Lower leg skin (tissue), 4 donors: Measurements from ENCODE around the gene CBX3. TPM values are rescaled to one million over a fixed set of nuclear protein-coding genes. Genes with fewer than 3 reads are reported as not detected.

Experiments used
- DNase-seq, 2 donors: peaks; one replicate each; pipeline ENCODE4 v3.0.0-alpha.2; 2019; ENCODE audit warnings: low spot score in 2 of 2
- H3K4me3 ChIP-seq: fragments of 200-600 bp; sonication (generic); 2 replicates; pipeline ENCODE4 v1.5.1; 2017; ENCODE audit warnings: mild to moderate bottlenecking, low read depth; ENCODE audit not compliant: poor library complexity, severe bottlenecking
- POLR2A ChIP-seq, 2 donors: fragments of 450-650 bp; IDR thresholded peaks; one replicate each; pipeline ENCODE4 v1.6.1; 2016 to 2017; ENCODE audit warnings: antibody characterized with exemption in 2 of 2, mild to moderate bottlenecking in 1 of 2, moderate library complexity in 1 of 2
- WGBS, 2 donors: methylation state at CpG; one replicate each; pipeline ENCODE4 v1.1.5; 2018; 5-methylcytosine and 5-hydroxymethylcytosine counted together
- intact Hi-C: fragments of 100-400 bp; cut with DNase I; formaldehyde crosslinking; loops from one replicate; pipeline ENCODE4 v1.15.0; 2023; ENCODE audit warnings: low total_unique reads
- total RNA-seq, 4 donors: library from RNA; depleted of rRNA; stranded (reverse); fragments of >200 nt; gene quantifications; one replicate each; pipeline ENCODE4 v1.1.0, GENCODE V29; 2016
- TF ChIP-seq, protein P1 (sequence below), 3 donors: fragments of 450-650 bp; IDR thresholded peaks; one replicate each; pipeline ENCODE4 v1.5.1; 2016; ENCODE audit warnings: antibody characterized with exemption in 3 of 3, mild to moderate bottlenecking in 3 of 3, moderate library complexity in 2 of 3

CBX3 gene
- total RNA-seq, 4 donors from 2014 or later, result 43.1 to 60.5 (median 51.9) TPM

DNA sequence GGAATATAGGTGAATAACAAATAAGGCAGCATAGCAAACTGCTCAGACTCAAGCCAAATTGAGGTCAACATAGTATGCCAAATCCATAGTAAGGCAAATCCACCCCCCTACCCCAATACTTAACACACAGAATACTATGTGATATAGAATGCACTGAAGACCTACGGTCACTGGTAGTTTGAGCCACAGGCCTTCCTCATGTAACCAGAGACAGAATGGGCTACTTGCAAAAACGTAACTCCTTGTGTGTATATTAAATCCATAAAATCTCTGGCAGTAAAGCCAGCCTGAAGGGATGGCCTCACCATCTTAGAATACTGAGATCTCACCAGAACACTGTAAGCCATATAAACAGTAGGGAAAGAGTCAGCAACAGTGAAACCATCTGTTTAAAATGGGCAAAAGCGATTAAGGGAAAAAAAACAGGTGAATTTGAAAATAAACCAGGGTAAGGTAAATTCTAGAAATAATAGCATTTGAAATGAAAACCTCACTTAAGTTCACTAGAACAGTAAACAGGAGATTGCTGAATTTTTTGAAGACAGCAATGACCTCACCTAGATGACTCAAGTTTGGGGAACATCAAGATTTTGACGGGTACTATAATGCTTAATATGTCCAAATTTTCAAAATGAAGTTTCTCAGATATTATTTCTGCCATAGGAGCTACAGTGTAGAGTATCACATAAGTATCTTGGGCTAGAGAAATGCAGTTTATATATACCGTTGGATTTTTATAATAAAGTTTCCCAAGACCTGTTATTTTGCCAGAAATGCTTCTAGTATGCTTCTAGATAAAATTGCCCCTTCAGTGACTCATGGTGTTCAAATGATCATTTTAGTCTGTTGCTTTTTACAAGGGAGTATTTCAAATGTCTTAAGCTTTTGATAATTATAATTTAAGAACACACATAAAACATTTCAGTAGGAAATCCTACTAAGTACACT is 14.9 kb upstream of the CBX3 start:
- no peak for TF ChIP-seq POLR2A (IDR thresholded peaks at IDR 0.05)
- TF ChIP-seq, protein P1, sequence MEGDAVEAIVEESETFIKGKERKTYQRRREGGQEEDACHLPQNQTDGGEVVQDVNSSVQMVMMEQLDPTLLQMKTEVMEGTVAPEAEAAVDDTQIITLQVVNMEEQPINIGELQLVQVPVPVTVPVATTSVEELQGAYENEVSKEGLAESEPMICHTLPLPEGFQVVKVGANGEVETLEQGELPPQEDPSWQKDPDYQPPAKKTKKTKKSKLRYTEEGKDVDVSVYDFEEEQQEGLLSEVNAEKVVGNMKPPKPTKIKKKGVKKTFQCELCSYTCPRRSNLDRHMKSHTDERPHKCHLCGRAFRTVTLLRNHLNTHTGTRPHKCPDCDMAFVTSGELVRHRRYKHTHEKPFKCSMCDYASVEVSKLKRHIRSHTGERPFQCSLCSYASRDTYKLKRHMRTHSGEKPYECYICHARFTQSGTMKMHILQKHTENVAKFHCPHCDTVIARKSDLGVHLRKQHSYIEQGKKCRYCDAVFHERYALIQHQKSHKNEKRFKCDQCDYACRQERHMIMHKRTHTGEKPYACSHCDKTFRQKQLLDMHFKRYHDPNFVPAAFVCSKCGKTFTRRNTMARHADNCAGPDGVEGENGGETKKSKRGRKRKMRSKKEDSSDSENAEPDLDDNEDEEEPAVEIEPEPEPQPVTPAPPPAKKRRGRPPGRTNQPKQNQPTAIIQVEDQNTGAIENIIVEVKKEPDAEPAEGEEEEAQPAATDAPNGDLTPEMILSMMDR (IDR thresholded peaks at IDR 0.05), result no peak
- DNase-seq, result no peak
- 79 to 82% methylated on average over 5 of the region's 5 CpGs for WGBS, 2 donors
- intact Hi-C loops, result no loop called here
- H3K4me3 ChIP-seq, result no peak overlapping the region

DNA sequence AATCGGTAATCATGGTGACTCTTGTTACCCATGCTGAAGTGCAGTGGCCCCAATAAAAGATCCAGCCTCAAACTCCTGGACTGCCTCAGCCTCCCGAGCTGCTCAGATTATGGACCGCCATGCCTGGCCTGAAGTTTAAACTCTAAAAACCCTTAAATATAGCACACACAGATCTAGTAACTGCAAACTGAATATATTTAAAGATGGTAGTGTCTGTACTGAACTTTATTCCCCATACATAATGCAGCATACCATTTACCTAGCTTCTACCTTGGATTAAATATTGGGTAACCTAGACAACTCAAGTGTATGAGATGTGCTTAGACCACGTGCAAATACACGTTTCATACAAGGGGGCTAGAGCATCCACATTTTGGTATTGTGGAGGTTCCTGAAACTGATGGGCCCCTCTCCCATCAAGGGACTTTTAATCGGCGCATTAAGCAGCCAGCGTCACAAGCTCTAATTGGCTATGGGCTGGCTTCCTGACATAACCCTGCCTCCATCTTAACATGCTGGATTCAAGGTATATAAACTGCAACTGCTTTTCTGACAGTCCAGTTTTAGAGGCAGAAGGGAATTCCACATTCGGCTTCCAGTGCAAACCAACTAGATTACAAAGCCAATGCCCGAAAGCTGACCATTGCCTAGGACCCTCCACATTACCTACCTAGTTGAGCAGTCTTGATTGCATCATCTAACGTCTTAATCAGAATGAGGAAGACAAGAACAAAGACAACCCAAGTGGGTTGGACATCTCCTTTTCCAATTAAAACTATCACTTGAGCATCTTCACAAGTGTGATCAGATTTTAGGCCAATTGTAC is 14.0 kb upstream of the CBX3 start:
- TF ChIP-seq POLR2A (IDR thresholded peaks at IDR 0.05), result no peak
- TF ChIP-seq, protein P1 (IDR thresholded peaks at IDR 0.05), result no peak
- intact Hi-C loops, result no loop called here
- WGBS, 2 donors, result 76% methylated on average over 11 of the region's 11 CpGs
- no peak overlapping the region for H3K4me3 ChIP-seq
- DNase-seq, result no peak

DNA sequence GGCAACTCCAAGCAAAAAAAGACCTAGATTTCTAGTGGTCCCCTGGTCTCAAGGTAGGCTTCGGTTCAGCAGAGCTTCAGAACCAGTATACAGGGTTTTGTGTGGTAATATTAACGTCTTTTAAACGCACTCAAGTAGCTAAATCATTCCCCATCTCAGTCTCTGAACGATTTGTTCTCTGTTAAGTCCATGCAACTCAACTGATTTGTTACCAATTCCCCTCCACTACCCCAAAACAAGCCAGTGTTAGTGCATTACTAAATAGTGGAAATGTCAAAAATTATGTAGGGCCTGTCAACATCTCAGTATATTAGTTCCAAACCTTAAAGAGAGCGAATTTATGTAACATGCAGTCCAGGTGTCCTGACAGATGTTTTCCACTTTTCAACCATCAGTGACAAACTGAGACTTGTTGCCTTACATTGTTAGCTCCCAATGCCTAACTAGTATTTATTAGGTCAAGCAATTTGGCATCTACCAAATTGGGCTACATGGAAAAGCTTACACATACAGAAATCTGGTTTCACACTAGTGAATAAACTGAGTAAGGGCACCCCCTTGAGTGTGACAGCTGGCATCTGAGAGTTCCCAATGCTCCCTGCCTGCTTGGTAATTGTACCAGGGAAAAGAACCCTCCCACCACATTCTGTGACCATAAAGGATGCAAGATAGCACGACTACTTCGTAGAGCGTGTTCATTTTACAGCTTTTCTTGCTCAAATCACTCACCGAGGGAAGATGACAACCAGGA is 13.2 kb upstream of the CBX3 start:
- intact Hi-C loops, result no loop called here
- no peak for DNase-seq
- 88 to 92% methylated on average over 9 of the region's 9 CpGs for WGBS, 2 donors
- no peak for TF ChIP-seq POLR2A (IDR thresholded peaks at IDR 0.05)
- TF ChIP-seq, protein P1 (IDR thresholded peaks at IDR 0.05), result no peak
- H3K4me3 ChIP-seq, result no peak overlapping the region

DNA sequence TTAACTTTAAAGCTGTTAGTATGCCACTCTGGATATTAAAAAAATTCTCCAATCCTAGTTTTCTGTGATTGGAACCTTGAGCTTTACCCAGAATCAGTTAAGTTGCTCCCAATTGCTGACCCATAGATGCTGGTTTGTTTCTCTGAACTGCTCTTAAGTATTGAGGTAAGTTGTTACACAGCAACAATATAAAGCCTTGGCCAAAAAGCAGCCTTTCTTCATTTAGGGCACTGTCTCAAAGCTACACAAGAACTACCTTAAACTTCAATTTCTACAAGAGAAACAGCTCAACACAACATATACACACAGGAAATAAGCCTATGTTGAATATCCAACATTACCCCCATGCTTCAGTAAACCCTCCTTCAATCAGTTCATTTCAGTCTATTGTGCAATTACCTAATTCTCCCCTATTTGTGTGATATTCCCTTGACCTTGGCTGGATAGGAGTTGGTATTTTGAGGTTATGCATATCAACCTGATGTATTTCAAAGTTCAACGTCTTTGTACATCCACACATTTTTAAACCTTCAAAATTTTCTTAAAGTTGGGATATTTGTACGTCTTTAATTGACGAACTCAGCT is 12.5 kb upstream of the CBX3 start:
- intact Hi-C loops, result no loop called here
- no peak overlapping the region for H3K4me3 ChIP-seq
- no peak for DNase-seq
- no peak for TF ChIP-seq POLR2A (IDR thresholded peaks at IDR 0.05)
- TF ChIP-seq, protein P1 (IDR thresholded peaks at IDR 0.05), result no peak
- 92 to 94% methylated on average over 3 of the region's 3 CpGs for WGBS, 2 donors

DNA sequence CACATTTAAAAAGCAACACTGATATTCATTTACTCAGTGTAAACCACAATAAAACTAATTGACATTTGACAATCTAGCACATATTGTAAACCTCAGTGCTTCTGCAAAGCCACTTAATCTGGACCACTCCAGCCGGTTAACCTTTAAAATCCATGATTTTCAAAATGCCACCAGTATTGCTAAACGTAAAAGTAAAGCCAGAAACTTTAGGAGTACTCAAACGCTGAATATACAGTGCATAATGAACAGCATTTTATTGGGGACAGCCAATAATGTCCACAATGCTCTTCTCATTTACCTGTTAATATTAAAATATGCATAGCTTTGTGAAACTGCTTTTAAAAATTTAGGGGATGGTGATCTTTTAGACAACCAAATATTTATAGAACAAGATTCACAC is 11.8 kb upstream of the CBX3 start:
- no peak for DNase-seq
- no peak for TF ChIP-seq POLR2A (IDR thresholded peaks at IDR 0.05)
- intact Hi-C loops, result no loop called here
- 86 to 90% methylated on average over 3 of the region's 3 CpGs for WGBS, 2 donors
- H3K4me3 ChIP-seq, result no peak overlapping the region
